HG02885 (cell line): ENCODE results near the gene KCTD6.
"Not testable (repeated sequence)": the region's sequence is repeated elsewhere in the genome, so short reads cannot be mapped to it uniquely, and the experiment has no call there.

Experiments
- ATAC-seq: cut with Tn5 transposase; IDR thresholded peaks from one replicate; pipeline ENCODE4 v1.9.1; 2021; ENCODE audit warnings: mild to moderate bottlenecking; ENCODE audit not compliant: unreplicated experiment, poor library complexity

The KCTD6 gene

DNA sequence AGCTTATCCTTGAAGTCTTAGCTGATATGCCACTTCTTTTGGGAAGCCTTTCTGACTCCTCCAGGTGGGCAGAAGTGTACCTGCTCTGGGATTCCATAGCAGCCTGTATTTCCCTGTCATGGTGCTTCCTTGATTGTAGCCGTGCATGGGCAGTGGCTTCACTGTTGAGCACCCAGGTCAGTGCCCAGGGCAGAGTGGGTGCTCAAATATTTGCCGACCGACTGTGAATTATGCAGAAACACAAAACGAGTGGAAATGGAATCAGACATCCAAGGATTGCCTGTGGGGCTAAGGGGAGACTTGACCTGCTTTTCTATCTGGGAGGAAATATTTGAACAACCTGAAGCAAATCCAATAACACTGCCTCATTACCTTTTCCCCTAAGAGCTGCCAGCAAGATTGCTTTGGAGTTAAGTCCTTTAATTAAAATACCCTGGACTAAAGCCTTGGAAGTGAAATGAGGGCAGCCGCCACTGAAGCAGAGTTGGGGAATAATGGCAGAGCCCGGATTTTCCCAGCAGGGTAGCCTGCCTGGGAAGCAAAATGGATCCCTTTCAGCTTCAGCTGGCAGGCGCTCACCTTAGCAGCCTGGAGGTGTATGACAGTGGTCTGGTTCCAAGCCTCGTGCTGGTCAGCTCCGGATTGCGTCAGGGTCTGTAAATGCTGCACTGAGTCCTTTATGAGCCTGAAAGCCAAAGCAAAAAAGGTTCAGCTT is 30.2 kb downstream of the KCTD6 start:
- no peak for ATAC-seq

DNA sequence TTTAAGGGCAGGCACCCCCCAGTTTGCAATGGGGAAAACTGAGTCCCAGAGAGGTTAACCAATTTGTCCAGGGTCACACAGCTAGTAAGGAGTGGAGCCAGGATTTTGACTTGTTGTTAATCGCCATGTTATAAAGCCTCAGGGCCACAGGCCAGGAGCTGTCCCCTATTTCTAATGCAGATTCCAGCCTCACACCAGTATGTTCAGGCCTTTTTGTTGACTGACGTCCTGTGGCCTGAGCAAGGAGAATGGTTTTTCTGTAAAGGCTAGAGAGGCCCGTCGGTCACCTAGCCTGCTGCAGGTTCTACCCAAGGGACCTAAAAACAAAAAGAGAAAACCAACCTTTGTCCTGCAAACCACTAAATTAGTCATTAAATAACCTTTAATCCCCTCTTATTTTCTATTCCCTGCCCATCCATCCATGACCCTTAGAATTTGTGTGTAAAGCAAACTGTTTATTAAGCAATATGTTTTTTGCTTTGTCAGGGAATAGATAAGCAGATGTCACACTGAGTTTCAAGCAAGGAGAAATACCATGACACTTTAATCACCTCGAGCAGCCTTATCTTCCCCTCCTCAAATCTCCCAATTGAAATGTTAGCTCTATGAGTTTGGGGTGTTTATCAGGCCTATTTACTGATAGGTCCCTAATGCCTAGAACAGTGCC is 31.0 kb downstream of the KCTD6 start:
- no peak for ATAC-seq

DNA sequence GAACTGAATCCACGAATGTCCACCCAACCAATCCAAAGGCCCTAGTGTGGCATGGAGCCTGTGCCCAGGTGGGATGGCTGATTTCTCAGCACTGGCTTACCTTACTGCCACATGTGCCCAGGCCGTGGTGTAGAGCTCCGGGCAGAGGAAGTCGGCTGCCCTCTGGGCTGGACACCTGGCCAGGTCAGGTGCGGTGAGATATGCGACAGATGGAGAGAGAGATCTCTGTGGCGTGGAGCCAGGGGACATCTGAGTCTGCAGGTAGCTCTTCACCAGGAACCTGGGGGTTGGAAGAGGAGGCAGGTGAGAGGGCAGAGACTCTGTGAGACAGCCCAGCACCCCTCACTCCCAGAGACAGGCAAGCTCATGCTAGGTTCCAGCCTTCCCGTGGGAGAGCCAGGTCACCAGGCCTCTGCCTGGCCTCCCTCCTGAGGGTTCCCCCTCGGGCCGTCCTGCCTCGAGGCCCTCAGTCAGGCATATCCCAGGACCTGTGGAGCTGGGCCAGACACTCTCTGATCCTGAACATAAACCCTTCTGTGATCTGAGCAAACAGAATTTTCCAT is 32.5 kb downstream of the KCTD6 start:
- no peak for ATAC-seq

- ATAC-seq: no peak
Observed at GRCh38 chr3:58526515-58526957, 34.6 kb downstream of the KCTD6 start.

DNA sequence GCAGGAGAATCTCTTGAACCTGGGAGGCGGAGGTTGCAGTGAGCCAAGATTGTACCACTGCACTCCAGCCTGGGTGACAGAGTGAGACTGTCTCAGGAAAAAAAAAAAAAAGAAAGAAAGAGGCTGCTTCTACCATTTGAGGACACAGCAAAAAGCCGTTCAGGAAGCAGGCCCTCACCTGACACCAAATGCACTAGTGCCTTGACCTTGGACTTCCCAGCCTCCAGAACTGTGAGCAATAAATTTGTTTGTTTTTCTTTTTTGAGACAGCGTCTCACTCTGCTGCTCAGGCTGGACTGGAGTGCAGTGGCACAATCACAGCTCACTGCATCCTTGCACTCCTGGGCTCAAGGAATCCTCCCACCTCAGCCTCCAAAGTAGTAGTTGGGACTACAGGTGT is 35.5 kb downstream of the KCTD6 start:
- not testable (repeated sequence) for ATAC-seq

- no peak for ATAC-seq
Observed at GRCh38 chr3:58528629-58529028, 36.7 kb downstream of the KCTD6 start.

DNA sequence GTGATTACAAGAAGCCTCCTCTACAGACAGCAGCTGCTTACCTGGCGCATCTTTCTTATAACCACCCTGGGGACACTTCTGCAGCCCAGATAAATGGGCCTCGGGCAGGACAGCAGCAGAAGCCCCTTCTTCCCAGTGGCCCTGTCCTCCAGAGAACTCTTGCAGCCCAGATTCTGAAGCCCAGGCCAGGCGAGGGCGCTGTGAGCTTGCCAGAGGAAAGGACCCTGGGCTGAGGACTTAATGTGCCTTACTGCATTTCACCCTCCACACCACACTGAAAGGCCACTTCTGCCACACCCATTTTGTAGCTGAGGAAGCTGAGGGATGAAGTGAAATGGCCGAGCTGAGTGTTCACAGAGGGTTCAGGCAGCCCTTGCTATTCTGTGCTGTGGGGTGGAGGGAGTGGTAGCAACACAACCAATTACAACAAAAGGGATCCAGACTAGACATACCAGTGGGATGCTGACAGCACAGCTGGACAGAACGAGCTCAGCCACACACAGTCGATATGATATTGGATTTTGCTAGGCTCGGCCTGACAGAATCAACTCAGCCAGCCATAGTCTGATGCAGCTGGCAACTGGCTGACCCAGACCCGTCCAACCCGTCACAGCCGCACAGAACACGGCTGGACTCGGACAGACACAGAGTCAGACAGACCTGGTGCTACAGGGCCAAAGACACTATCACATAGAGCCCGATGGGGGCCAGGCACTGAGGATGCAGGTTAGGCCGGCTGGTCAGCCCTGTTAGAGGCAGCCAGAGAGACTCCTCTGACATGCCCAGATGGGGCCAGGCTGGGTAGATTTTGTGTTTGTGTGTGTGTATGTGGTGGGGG is 37.8 kb downstream of the KCTD6 start:
- ATAC-seq: no peak

GRCh38 chr3:58530354-58530865 is 38.5 kb downstream of the KCTD6 start:
- no peak for ATAC-seq

GRCh38 chr3:58531555-58531954 is 39.7 kb downstream of the KCTD6 start:
- ATAC-seq: no peak

DNA sequence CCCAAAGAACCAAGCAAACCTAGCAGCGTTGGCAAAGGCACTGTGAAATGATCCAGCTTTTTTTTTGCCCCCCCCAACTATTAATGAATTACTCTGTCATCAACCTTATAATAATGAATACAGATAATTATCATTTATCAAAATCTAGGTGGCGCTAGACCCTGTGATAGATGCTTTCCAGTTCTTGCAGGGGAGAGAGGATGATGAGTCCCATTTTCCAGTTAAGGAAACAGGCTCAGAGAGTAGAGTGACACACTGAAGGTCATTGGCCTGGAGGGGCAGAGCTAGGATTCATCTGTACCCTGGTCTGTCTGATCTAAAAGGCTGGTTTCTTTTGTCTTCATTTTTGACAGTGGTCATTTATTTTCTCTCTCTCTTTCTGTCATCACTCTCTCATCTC is 40.1 kb downstream of the KCTD6 start:
- ATAC-seq: no peak

DNA sequence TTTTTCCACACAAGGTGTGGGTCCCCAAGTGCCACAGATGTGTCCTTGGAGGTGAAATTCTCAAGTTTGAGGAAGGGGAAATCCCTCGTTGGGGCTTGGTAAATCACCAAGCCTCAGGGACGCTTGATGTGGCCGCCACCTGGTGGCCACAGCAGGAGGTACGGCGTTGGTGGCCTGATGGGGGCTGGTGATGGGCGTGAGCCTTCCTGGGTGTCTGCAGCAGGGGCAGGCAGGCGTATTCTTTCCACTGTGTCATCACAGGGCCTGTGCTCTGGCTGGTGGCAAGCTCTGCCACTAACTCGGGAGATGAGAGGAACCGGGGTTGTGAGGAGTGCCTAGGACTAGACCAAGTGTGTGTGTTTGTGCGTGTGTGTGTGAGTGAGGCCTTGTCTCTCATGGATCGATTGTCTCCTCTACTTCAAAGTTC is 40.9 kb downstream of the KCTD6 start:
- peak; percentile 94 for ATAC-seq

GRCh38 chr3:58534592-58535494 is 42.9 kb downstream of the KCTD6 start:
- ATAC-seq: no peak

GRCh38 chr3:58535531-58536500 is 43.9 kb downstream of the KCTD6 start:
- no peak for ATAC-seq

GRCh38 chr3:58536501-58537411 is 44.9 kb downstream of the KCTD6 start, which contains the start of gene ACOX2:
Gene ACOX2 (minus strand): TSS chr3:58537190. CDS start chr3:58535106, 2,084 bp downstream.
- no peak for ATAC-seq

- ATAC-seq: no peak
Observed at GRCh38 chr3:58537412-58538301, 45.8 kb downstream of the KCTD6 start.

GRCh38 chr3:58539626-58540025 is 47.7 kb downstream of the KCTD6 start:
- no peak for ATAC-seq
